ENCODE results near the gene GPM6B. TPM values are rescaled to one million over a fixed set of nuclear protein-coding genes. Genes with fewer than 3 reads are reported as not detected.

Gene GPM6B
- total RNA-seq, 4 donors from 2014 or later = 2.4 to 7.4 (median 5.3) TPM

DNA sequence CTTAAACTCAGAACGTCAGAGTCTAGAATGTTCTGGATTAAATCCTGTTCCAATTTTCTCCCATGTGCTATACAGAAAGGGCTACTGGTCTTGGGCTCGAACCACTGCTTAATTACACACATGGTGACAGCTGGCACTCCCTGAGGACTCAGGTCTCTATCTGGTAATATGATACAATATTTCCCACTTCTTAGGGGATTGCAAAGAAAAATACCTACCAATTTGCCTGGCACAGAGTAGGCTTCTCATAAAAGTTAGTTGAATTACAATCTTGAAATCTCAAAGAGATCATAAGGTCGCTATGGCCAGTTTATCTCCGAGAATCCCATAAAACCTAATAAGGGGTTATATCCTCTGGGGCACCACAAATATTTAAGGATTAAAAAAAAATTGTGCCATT, 8.6 kb downstream of the GPM6B start:
- DNase-seq = no peak
- WGBS, 2 donors = 62 to 71% methylated on average over 4 of the region's 4 CpGs
- Histone ChIP-seq H3K4me3 (no peak overlapping the region), H3K9me3 (no peaks in the 10 kb centered on the region), H3K27ac (no peak overlapping the region), H3K27me3 (no peaks in the 10 kb centered on the region), H3K4me1 (no peaks in the 10 kb centered on the region), H3K36me3 (no peaks in the 10 kb centered on the region)
- intact Hi-C loops (cut with DNase I) = no loop called here
- TF ChIP-seq POLR2A (IDR thresholded peaks at IDR 0.05) = no peak
- TF ChIP-seq, protein P1, sequence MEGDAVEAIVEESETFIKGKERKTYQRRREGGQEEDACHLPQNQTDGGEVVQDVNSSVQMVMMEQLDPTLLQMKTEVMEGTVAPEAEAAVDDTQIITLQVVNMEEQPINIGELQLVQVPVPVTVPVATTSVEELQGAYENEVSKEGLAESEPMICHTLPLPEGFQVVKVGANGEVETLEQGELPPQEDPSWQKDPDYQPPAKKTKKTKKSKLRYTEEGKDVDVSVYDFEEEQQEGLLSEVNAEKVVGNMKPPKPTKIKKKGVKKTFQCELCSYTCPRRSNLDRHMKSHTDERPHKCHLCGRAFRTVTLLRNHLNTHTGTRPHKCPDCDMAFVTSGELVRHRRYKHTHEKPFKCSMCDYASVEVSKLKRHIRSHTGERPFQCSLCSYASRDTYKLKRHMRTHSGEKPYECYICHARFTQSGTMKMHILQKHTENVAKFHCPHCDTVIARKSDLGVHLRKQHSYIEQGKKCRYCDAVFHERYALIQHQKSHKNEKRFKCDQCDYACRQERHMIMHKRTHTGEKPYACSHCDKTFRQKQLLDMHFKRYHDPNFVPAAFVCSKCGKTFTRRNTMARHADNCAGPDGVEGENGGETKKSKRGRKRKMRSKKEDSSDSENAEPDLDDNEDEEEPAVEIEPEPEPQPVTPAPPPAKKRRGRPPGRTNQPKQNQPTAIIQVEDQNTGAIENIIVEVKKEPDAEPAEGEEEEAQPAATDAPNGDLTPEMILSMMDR (IDR thresholded peaks at IDR 0.05) = no peak

DNA sequence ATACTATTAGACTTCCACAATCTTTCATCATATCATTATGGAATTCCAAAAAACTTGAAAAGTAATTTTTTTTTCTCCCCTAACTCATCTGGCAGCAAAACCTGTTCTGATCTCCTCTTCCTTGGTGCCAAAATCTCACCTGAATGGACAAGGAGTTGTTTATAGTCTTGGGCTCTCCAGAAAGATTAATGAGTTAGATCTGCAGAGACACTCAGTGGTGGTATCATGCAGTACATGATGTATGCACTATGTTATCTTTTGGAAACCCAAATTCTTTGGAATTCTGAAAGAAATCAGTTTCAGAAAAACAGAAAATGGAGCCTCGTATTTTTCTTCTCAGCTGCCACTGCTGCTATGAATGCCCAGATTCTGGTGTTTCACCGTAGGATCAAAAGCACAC, 11.7 kb downstream of the GPM6B start:
- Histone ChIP-seq H3K9me3 (no peaks in the 10 kb centered on the region), H3K4me3 (no peak overlapping the region), H3K36me3 (no peaks in the 10 kb centered on the region), H3K27me3 (no peaks in the 10 kb centered on the region), H3K27ac (no peak overlapping the region), H3K4me1 (no peaks in the 10 kb centered on the region)
- WGBS, 2 donors = 67 to 76% methylated on average over 2 of the region's 2 CpGs
- DNase-seq = no peak
- TF ChIP-seq, protein P1 (IDR thresholded peaks at IDR 0.05) = no peak
- TF ChIP-seq POLR2A (IDR thresholded peaks at IDR 0.05) = no peak
- intact Hi-C loops (cut with DNase I) = no loop called here

DNA sequence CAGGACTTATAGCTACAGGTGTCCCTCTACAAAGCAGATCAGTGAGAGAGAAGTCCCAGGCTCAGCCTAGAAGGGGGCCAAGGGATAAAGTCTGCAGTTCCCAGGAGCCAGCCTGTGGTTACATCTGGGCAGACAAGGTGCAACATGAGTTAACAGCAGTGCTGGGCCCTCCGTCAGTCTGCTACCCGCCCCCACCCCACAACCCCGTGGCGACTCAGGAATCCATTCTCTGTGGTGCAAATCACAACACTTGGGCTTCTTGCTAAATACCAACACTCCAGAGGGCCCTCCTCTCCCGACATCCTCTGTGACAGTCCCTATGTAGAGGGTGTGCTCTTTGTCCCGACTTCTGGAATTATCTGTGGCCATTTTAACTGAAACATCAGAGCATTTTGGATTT, 13.8 kb downstream of the GPM6B start:
- 52% methylated on average over 3 of the region's 6 CpGs; no CpG with 5 or more reads in 1 of the 2 donors for WGBS, 2 donors
- no peak for DNase-seq
- no peak for TF ChIP-seq POLR2A (IDR thresholded peaks at IDR 0.05)
- TF ChIP-seq, protein P1 (IDR thresholded peaks at IDR 0.05) = no peak
- H3K4me1 ChIP-seq = no peaks in the 10 kb centered on the region
- intact Hi-C loops (cut with DNase I) = no loop called here
- no peak overlapping the region for H3K4me3 ChIP-seq
- H3K36me3 ChIP-seq = no peaks in the 10 kb centered on the region
- H3K27me3 ChIP-seq = no peaks in the 10 kb centered on the region
- no peak overlapping the region for H3K27ac ChIP-seq
- H3K9me3 ChIP-seq = no peaks in the 10 kb centered on the region

DNA sequence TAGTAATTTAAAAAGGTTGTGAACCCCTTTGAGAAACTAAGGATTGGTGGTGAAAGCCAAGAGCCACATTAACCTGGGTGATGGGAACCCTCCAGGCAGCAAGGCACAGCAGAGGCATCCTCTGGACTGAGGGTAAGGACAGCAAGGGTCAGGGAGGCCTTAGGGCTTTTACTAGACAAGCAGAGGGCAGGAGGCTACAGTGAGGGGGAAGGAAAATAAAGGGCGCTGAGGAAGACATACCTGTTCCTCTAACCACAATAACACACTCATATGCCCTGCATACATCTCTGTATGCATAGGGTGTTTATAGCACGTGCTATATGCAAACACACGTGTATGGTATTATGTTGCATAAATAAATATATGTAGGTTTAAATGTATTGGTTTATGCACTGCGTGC, 18.7 kb downstream of the GPM6B start:
- WGBS, 2 donors = 88 to 100% methylated on average over 4 of the region's 4 CpGs
- intact Hi-C loops (cut with DNase I) = no loop called here
- no peak overlapping the region for H3K27ac ChIP-seq
- no peaks in the 10 kb centered on the region for H3K27me3 ChIP-seq
- no peak overlapping the region for H3K4me3 ChIP-seq
- DNase-seq = no peak
- no peaks in the 10 kb centered on the region for H3K9me3 ChIP-seq
- no peaks in the 10 kb centered on the region for H3K4me1 ChIP-seq
- no peaks in the 10 kb centered on the region for H3K36me3 ChIP-seq
- TF ChIP-seq, protein P1 (IDR thresholded peaks at IDR 0.05) = no peak
- TF ChIP-seq POLR2A (IDR thresholded peaks at IDR 0.05) = no peak

DNA sequence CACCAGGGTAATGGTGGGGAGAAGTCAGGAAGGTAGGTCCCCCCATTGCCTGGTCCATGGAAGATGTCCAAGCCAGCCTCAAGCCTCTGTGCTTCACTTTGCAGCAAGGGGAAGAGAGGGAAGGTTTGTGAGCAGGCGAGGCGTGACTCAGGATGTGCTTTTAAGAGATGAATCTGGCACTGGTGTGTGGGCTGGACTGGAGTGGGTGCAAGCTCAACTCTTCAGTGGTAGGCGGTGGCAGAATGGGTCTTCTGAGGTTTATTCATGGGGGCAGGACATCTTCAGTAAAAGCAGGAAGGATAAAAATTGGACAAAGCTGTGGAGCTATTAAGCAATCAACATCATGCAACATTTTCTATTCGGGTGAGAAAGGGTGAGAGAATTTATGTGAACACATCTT, 19.4 kb downstream of the GPM6B start:
- Histone ChIP-seq H3K4me1 (no peaks in the 10 kb centered on the region), H3K27ac (no peak overlapping the region), H3K4me3 (no peak overlapping the region), H3K9me3 (no peaks in the 10 kb centered on the region), H3K36me3 (no peaks in the 10 kb centered on the region), H3K27me3 (no peaks in the 10 kb centered on the region)
- TF ChIP-seq, protein P1 (IDR thresholded peaks at IDR 0.05) = no peak
- TF ChIP-seq POLR2A (IDR thresholded peaks at IDR 0.05) = no peak
- intact Hi-C loops (cut with DNase I) = no loop called here
- no peak for DNase-seq
- 83 to 91% methylated on average over 3 to 4 of the region's 4 CpGs for WGBS, 2 donors

All from esophagus squamous epithelium (tissue), 5 donors.